ENCODE measurements around the gene SIM2. TPM values are rescaled to one million over a fixed set of nuclear protein-coding genes. Genes with fewer than 3 reads are reported as not detected.

The SIM2 gene
- total RNA-seq, 4 donors from 2014 or later, result 1.2 TPM; not detected in 3

- no peaks in the 10 kb centered on the region for H3K36me3 ChIP-seq
- peak in 1 of 2 donors; percentile 49 for DNase-seq (ENCODE audit: low spot score in 2 of 2)
- TF ChIP-seq EP300 (IDR thresholded peaks at IDR 0.05) (no peak), POLR2AphosphoS5 (IDR thresholded peaks at IDR 0.05) (no peak), POLR2A (IDR thresholded peaks at IDR 0.05) (no peak)
- TF ChIP-seq, protein P1, sequence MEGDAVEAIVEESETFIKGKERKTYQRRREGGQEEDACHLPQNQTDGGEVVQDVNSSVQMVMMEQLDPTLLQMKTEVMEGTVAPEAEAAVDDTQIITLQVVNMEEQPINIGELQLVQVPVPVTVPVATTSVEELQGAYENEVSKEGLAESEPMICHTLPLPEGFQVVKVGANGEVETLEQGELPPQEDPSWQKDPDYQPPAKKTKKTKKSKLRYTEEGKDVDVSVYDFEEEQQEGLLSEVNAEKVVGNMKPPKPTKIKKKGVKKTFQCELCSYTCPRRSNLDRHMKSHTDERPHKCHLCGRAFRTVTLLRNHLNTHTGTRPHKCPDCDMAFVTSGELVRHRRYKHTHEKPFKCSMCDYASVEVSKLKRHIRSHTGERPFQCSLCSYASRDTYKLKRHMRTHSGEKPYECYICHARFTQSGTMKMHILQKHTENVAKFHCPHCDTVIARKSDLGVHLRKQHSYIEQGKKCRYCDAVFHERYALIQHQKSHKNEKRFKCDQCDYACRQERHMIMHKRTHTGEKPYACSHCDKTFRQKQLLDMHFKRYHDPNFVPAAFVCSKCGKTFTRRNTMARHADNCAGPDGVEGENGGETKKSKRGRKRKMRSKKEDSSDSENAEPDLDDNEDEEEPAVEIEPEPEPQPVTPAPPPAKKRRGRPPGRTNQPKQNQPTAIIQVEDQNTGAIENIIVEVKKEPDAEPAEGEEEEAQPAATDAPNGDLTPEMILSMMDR (IDR thresholded peaks at IDR 0.05), result no peak
- H3K4me3 ChIP-seq, result no peak overlapping the region
- H3K27ac ChIP-seq, result no peak overlapping the region
- H3K27me3 ChIP-seq, result peaks cover 13% of the 10 kb centered on the region
- H3K9me3 ChIP-seq, result no peaks in the 10 kb centered on the region
- H3K4me1 ChIP-seq, result no peaks in the 10 kb centered on the region
- 65% methylated on average over 8 of the region's 12 CpGs for WGBS
Measured at GRCh38 chr21:36738489-36739126, 39.7 kb downstream of the SIM2 start.

GRCh38 chr21:36741506-36741905 lies 42.6 kb downstream of the SIM2 start:
- TF ChIP-seq, protein P1 (IDR thresholded peaks at IDR 0.05), result no peak
- TF ChIP-seq POLR2AphosphoS5 (IDR thresholded peaks at IDR 0.05) (no peak), EP300 (IDR thresholded peaks at IDR 0.05) (no peak), POLR2A (IDR thresholded peaks at IDR 0.05) (no peak)
- 73% methylated on average over 21 of the region's 21 CpGs for WGBS
- Histone ChIP-seq H3K4me1 (no peaks in the 10 kb centered on the region), H3K36me3 (no peaks in the 10 kb centered on the region), H3K4me3 (no peak overlapping the region), H3K27me3 (peaks cover 7% of the 10 kb centered on the region), H3K27ac (no peak overlapping the region), H3K9me3 (no peaks in the 10 kb centered on the region)
- no peak for DNase-seq (ENCODE audit: low spot score in 2 of 2)

- no peak for DNase-seq (ENCODE audit: low spot score in 2 of 2)
- TF ChIP-seq EP300 (IDR thresholded peaks at IDR 0.05) (no peak), POLR2A (IDR thresholded peaks at IDR 0.05) (no peak), POLR2AphosphoS5 (IDR thresholded peaks at IDR 0.05) (no peak)
- TF ChIP-seq, protein P1 (IDR thresholded peaks at IDR 0.05), result no peak
- Histone ChIP-seq H3K36me3 (no peaks in the 10 kb centered on the region), H3K4me1 (peaks cover 8% of the 10 kb centered on the region), H3K27ac (no peak overlapping the region), H3K27me3 (peaks cover 9% of the 10 kb centered on the region), H3K9me3 (no peaks in the 10 kb centered on the region), H3K4me3 (no peak overlapping the region)
- 90% methylated on average over 7 of the region's 7 CpGs for WGBS
Measured at GRCh38 chr21:36743008-36743407, 44.1 kb downstream of the SIM2 start.

DNA sequence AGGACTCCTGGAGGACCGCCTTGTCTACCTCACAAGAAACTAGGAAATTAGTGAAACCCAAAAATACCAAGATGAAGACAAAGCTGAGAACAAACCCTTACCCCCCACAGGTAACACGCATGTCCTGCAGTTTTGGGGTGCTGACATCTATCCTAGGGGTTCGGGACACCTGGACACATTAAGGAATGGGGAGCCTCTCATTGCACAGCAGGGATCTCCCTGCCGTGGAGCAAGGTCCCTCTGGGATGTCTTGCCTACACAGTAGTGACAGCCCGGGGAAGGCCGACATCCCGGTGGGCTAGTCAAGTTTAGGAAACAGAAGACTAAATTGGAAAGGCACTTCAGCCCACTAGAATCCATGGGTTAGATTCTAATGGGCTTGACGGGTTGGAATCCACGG lies 44.5 kb downstream of the SIM2 start:
- Histone ChIP-seq H3K4me3 (no peak overlapping the region), H3K27ac (no peak overlapping the region), H3K4me1 (peaks cover 11% of the 10 kb centered on the region), H3K9me3 (no peaks in the 10 kb centered on the region), H3K27me3 (peaks cover 12% of the 10 kb centered on the region), H3K36me3 (no peaks in the 10 kb centered on the region)
- TF ChIP-seq, protein P1 (IDR thresholded peaks at IDR 0.05), result no peak
- TF ChIP-seq EP300 (IDR thresholded peaks at IDR 0.05), result no peak
- TF ChIP-seq POLR2A (IDR thresholded peaks at IDR 0.05), result no peak
- no peak for TF ChIP-seq POLR2AphosphoS5 (IDR thresholded peaks at IDR 0.05)
- 97% methylated on average over 9 of the region's 9 CpGs for WGBS
- DNase-seq (ENCODE audit: low spot score in 2 of 2), result no peak

GRCh38 chr21:36744190-36744559 lies 45.3 kb downstream of the SIM2 start:
- DNase-seq (ENCODE audit: low spot score in 2 of 2), result no peak
- Histone ChIP-seq H3K27me3 (peaks cover 16% of the 10 kb centered on the region), H3K27ac (no peak overlapping the region), H3K4me3 (no peak overlapping the region), H3K9me3 (no peaks in the 10 kb centered on the region), H3K36me3 (no peaks in the 10 kb centered on the region), H3K4me1 (peaks cover 11% of the 10 kb centered on the region)
- no peak for TF ChIP-seq POLR2AphosphoS5 (IDR thresholded peaks at IDR 0.05)
- TF ChIP-seq POLR2A (IDR thresholded peaks at IDR 0.05), result no peak
- TF ChIP-seq EP300 (IDR thresholded peaks at IDR 0.05), result no peak
- TF ChIP-seq, protein P1 (IDR thresholded peaks at IDR 0.05), result no peak
- 94% methylated on average over 3 of the region's 3 CpGs for WGBS

Data from suprapubic skin (tissue), 4 donors.